NCI-H524 treated with DMSO at 0.1 percent for 48 hours (cell line): ENCODE data around the gene TEX28.
"Not testable (repeated sequence)": the region's sequence is repeated elsewhere in the genome, so short reads cannot be mapped to it uniquely, and the experiment has no call there.

Experiments used
- DNase-seq: peaks from one replicate; lab custom pipeline; 2025; lab: John Stamatoyannopoulos, UW

Gene TEX28

DNA sequence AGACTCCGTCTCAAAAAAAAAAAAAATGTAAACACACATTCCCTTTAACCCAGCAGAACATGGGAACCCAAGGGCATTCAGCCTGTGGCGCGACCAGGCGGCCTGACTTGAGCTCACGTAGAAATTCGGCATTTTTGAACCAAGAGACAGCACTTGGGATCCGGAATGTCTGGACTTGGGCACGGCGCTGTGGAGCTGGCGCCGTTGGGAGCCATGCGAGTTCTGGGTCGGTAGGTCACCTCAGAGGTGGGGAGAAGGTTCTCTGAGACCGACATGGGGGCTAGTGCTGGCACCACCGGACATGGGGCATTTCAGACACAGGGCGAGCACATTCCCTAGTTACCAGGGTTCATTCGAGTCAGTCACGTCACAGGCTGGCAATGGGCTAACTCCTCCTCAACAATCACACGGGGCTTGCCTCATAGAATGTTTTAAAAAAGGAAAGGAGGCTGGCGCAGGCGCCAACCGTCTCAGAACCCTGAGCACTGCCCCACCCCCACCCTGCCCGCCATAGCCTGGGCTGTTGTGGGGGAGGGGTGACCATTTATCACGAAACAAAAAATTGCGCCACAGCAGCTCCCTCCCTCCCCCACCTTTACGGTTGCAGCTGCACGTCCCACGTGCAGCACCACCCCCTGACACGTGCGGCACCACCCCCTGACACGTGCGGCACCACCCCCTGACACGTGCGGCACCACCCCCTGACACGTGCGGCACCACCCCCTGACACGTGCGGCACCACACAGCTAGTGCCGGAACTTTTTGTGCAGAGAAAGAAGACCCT lies at the start of gene TEX28:
Gene TEX28, minus strand, starts transcription at position 334 of the 784 bp plus-strand sequence. CDS start 3,007 bp downstream, outside the sequence.
- no peak for DNase-seq

GRCh38 chrX:154343620-154344019 lies 48.7 kb upstream of the TEX28 start:
- not testable (repeated sequence) for DNase-seq

DNA sequence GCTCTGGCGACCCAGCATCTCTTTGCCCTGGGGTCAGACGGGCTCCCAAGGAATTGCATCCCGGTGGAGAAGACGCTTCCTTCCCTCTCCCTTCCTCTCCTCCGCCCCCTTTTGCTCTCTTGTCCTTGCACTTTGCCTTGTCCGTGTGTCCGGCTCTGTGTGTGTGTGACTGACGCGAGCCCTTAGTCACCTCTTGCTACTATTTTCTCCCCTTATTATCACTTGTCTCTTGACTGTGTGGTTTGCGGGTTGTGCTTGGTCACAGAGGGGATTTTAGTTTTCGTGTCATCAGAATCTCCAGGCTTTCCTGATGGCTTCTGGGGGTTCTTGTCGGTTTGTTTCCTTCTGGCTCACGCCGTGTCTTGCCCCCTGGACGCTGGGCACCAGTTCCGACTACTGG lies 48.1 kb upstream of the TEX28 start:
- not testable (repeated sequence) for DNase-seq

DNA sequence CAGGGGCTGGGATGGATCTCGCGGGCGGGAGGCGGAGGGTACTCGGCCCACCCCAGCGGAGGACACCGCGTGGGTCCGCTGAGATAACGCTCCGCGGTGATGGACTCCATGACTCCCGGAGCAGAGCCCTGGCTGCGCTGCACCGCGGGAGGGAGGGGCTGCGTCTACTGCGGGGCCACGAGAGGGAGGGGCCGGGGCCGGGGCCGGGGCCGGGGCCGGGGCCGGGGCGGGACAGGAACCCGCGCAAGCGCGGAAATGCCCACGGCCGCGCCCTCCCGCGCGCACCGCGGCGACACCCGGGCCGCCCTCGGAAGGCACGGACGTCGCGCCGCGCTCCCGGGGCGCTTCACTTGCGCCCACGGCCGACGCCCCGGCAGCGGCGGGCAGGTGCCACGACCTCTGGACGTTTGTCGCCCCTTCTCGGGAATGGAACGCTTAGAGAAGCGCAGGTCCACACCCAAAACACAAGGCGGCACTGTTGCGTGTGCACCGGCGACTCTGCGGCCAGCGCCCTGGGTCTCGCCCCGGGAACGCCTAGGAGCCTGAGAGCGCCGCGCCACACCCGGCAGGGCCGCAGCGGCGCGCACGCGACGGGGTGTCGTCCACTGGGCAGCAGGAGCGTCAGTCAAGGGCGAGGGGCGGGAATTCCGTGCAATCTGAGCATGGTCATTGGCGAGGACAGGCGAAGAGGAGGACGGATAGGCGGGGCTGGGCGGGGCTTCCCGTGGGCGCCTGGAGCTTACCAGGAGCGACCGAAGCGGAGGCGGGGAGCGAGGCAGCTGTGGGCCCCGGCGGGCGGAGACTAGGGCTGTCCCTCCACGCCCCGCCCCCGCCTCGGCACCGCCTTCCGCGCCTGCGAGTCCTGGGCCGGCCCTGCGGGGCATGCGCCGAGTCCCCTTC lies 46.7 kb upstream of the TEX28 start:
- not testable (repeated sequence) for DNase-seq

GRCh38 chrX:154334496-154334895 lies 39.6 kb upstream of the TEX28 start:
- DNase-seq, result no peak

DNA sequence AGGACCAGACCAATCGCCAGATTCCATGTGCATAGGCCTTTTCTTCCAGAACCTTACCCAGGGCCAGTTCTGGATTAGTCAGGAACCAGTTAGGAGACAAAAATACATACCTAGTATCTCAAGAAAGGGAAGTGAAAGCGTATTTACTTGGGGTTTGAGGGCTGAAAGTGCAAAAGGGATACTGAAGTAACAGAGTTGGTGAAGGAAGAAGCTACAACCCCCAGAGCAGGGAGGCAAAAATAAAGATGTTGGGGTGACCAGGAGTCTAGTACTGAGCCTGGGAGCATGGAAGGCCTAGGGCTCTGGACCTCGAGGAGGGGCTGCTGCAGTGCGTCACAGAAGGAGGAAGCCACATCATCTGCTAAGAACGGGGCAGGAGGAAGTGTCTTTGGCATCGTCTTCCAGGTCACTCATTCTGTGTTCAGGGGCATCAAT lies 38.9 kb upstream of the TEX28 start:
- DNase-seq, result no peak

DNA sequence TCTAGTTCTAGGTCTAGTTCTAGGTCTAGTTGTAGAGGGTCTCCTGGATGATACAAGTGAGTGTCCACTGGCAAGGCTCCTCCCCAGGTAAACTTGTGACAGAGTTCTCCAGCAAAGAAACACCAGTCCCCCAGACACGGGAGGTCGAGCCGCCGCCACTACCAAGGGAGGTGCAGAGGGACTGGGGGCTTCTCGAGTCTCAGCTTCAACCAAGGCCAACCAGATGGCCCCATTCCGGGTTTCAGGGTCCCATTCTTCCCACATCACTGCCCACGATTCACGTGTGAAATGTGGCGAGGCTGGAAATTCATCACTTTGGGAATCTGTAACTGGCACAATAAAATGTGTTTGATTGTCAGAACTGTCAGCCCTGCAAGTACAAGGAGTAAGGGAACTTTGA lies 38.2 kb upstream of the TEX28 start:
- DNase-seq, result no peak

- DNase-seq, result no peak
These were observed 37.6 kb upstream of the TEX28 start for GRCh38 chrX:154332561-154332960.

GRCh38 chrX:154329294-154329693 lies 34.4 kb upstream of the TEX28 start:
- DNase-seq, result no peak

- DNase-seq, result no peak
These were observed 33.7 kb upstream of the TEX28 start for GRCh38 chrX:154328646-154329045.

GRCh38 chrX:154327038-154327820 lies 32.3 kb upstream of the TEX28 start:
- no peak for DNase-seq

DNA sequence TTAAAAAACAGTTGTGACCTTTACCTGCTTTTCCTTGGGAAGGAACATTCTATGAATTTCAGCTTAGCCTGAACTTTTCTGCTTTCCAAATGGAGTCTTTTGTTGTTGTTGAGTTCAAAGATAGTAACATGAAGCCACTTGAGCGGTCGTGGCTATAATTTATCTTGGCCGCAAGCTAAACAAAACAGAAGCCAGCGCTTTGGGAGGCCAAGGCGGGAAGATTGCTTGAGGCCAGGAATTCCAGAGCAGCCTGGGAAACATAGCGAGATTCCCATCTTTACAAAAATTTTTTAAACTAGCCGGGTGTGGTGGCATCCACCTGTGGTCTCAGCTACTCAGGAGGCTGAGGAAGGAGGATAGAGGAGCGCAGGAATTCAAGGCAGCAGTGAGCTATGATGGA lies 30.6 kb upstream of the TEX28 start:
- DNase-seq, result no peak

- no peak for DNase-seq
These were observed 28.6 kb upstream of the TEX28 start for GRCh38 chrX:154323537-154323936.

GRCh38 chrX:154322890-154323289 lies 28.0 kb upstream of the TEX28 start:
- DNase-seq, result no peak

DNA sequence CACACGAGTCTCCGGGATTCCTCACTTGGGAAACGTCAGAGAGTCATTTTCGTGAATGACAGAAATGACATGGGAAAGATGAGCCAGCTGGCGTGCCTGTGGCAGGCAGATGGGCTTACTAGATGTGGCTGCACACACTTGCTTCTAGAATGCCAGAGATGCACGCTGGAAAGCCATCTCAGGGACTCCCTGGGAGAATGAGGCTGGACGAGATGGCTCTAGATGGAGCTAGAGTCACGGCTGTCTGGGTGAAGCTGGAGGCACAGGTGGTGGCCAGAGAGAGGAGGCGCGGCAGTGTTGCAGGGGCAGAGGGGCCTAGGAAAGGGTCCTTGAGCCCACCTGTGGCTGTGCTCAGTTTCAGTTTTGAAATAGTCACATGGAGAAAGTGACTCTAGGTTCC lies 26.7 kb upstream of the TEX28 start:
- DNase-seq, result peak; percentile 8

GRCh38 chrX:154321152-154321551 lies 26.2 kb upstream of the TEX28 start:
- no peak for DNase-seq

DNA sequence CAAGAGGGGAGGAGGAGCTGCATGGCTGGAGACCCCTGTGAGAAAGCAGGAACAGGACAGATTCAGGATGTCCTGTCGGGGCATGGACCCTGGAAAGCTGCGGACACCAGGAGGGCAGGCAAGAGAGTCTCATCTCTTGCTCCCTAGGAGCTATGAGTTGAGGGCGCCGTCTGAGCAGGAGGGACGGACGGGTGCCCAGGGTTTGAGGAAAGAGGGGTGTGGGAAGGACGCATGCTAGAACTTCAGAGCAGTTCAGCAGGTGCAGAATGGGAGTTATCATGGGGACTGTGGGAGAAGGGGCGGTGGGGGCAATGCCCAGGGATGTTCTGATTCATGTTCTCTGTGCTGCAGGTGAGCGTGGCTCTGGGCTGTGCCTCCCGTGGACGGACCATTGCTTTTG lies 25.5 kb upstream of the TEX28 start:
- no peak for DNase-seq

- no peak for DNase-seq
These were observed 22.6 kb upstream of the TEX28 start for GRCh38 chrX:154317391-154317995.

DNA sequence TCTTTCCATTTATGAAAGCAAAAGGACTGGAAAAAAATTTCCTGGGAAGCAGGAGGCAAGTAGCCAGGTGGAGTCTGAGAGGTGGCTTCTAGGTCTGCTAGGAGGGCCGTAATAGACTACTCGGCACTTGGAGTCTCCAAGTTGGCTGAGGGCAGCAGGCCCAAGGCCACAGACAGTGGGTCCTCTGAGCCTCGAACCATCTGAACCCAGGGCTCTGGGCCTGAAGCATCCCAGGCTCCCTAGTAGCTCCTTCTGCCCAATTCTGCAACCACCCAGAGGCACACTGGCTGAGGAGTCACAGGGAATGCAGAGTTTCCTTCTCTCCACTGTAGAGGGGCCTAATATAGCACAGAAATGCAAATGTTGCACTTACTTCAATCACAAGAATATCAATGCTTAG lies 20.5 kb upstream of the TEX28 start:
- no peak for DNase-seq

DNA sequence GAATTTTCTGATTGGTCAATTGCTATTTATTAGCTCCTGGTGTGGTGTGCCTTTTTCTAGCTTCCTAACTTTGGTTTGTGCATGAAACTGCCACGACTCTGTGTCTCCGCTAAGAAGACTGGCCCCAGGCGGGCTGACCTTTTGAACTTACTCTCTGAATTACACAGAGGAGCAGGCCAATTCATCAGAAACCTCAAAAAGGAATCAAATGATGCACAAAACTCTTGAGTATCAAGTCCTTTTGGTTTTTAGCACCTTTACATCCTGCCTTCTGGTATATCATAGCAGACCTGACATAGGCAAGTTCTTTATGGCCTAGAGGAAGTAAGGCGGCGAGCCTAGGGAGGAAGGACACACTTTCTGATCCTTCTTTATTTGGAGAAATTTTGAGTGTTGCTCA lies 18.2 kb upstream of the TEX28 start:
- no peak for DNase-seq

- DNase-seq, result no peak
These were observed 17.2 kb upstream of the TEX28 start for GRCh38 chrX:154312116-154312515.
